H9 (cell line): ENCODE data around the gene RAB6B. TPM values are rescaled to one million over a fixed set of nuclear protein-coding genes. Genes with fewer than 3 reads are reported as not detected.

Source experiments
- DNase-seq: peaks from one replicate; pipeline ENCODE4 v3.0.0-alpha.2; 2017
- H2AFZ ChIP-seq: one replicate; pipeline ENCODE4 v1.6.1; 2013; ENCODE audit warnings: mild to moderate bottlenecking, low read length, control low read depth, moderate library complexity
- H2AK5ac ChIP-seq: 2 replicates; pipeline ENCODE4 v1.6.1; 2013; ENCODE audit warnings: low read length, control low read depth, mixed read lengths; ENCODE audit not compliant: insufficient read length
- H2BK120ac ChIP-seq: one replicate; pipeline ENCODE4 v1.6.1; 2013; ENCODE audit warnings: low read depth, mild to moderate bottlenecking, low read length, control low read depth, inconsistent platforms; ENCODE audit not compliant: poor library complexity, severe bottlenecking
- H2BK12ac ChIP-seq: 2 replicates; pipeline ENCODE4 v1.6.1; 2013; ENCODE audit warnings: low read length, control low read depth, mixed read lengths, low read depth; ENCODE audit not compliant: insufficient read length
- H2BK15ac ChIP-seq: 2 replicates; pipeline ENCODE4 v1.6.1; 2013; ENCODE audit warnings: low read depth, low read length, control low read depth
- H2BK20ac ChIP-seq: one replicate; pipeline ENCODE4 v1.6.1; 2013; ENCODE audit warnings: low read depth, mild to moderate bottlenecking, low read length, control low read depth, inconsistent platforms; ENCODE audit not compliant: poor library complexity, severe bottlenecking
- H2BK5ac ChIP-seq: 2 replicates; pipeline ENCODE4 v1.6.1; 2013; ENCODE audit warnings: low read length, control low read depth, mixed read lengths; ENCODE audit not compliant: insufficient read length
- H3K14ac ChIP-seq: 2 replicates; pipeline ENCODE4 v1.6.1; 2013; ENCODE audit warnings: low read length, control low read depth; ENCODE audit not compliant: insufficient read depth
- H3K18ac ChIP-seq: 2 replicates; pipeline ENCODE4 v1.6.1; 2013; ENCODE audit warnings: low read depth, mild to moderate bottlenecking, mixed read lengths, low read length, control low read depth; ENCODE audit not compliant: insufficient read length
- H3K23ac ChIP-seq: 2 replicates; pipeline ENCODE4 v1.6.1; 2013; ENCODE audit warnings: low read length, control low read depth, mixed read lengths, low read depth; ENCODE audit not compliant: insufficient read length
- H3K23me2 ChIP-seq: 2 replicates; pipeline ENCODE4 v1.6.1; 2013; ENCODE audit warnings: low read depth, mild to moderate bottlenecking, mixed read lengths, low read length, control low read depth; ENCODE audit not compliant: insufficient read length, poor library complexity, severe bottlenecking
- H3K27ac ChIP-seq: 2 replicates; pipeline ENCODE4 v1.5.1; 2013; ENCODE audit warnings: low read length, control low read depth, mixed read lengths, low read depth; ENCODE audit not compliant: insufficient read length
- H3K27me3 ChIP-seq: 2 replicates; pipeline ENCODE4 v1.6.1; 2013; ENCODE audit warnings: low read length, control low read depth, inconsistent platforms; ENCODE audit not compliant: insufficient read depth
- H3K4ac ChIP-seq: 2 replicates; pipeline ENCODE4 v1.6.1; 2013; ENCODE audit warnings: low read depth, mild to moderate bottlenecking, control low read depth, inconsistent platforms, low read length, moderate library complexity
- H3K4me1 ChIP-seq: 2 replicates; pipeline ENCODE4 v1.6.1; 2013; ENCODE audit warnings: low read length, control low read depth, inconsistent platforms; ENCODE audit not compliant: insufficient read depth
- H3K4me2 ChIP-seq: 2 replicates; pipeline ENCODE4 v1.6.1; 2013; ENCODE audit warnings: low read length, control low read depth, mixed read lengths; ENCODE audit not compliant: insufficient read length, insufficient read depth
- H3K56ac ChIP-seq: 2 replicates; pipeline ENCODE4 v1.6.1; 2013; ENCODE audit warnings: low read depth, mild to moderate bottlenecking, mixed read lengths, low read length, control low read depth; ENCODE audit not compliant: insufficient read length
- H3K79me1 ChIP-seq: 2 replicates; pipeline ENCODE4 v1.6.1; 2013; ENCODE audit warnings: low read depth, mild to moderate bottlenecking, moderate library complexity, low read length, control low read depth, inconsistent platforms; ENCODE audit not compliant: insufficient read depth, poor library complexity, severe bottlenecking
- H3K79me2 ChIP-seq: 2 replicates; pipeline ENCODE4 v1.6.1; 2013; ENCODE audit warnings: low read length, control low read depth, inconsistent platforms; ENCODE audit not compliant: insufficient read depth
- H3K9ac ChIP-seq: 2 replicates; pipeline ENCODE4 v1.6.1; 2013; ENCODE audit warnings: low read length, control low read depth, mixed read lengths; ENCODE audit not compliant: insufficient read length; ENCODE audit errors: extremely low read depth
- H3K9me3 ChIP-seq: one replicate; pipeline ENCODE4 v1.6.1; 2013; ENCODE audit warnings: low read depth, low read length, inconsistent platforms; ENCODE audit not compliant: control insufficient read depth
- H3T11ph ChIP-seq: one replicate; pipeline ENCODE4 v1.6.1; 2013; ENCODE audit warnings: mild to moderate bottlenecking, low read length, control low read depth, inconsistent platforms
- H4K20me1 ChIP-seq: one replicate; pipeline ENCODE4 v1.6.1; 2013; ENCODE audit not compliant: control insufficient read depth, insufficient read length, insufficient read depth
- H4K5ac ChIP-seq: 2 replicates; pipeline ENCODE4 v1.6.1; 2013; ENCODE audit warnings: low read depth, mild to moderate bottlenecking, mixed read lengths, low read length, control low read depth; ENCODE audit not compliant: insufficient read length
- H4K8ac ChIP-seq: replicated peaks from 2 replicates; pipeline ENCODE4 v1.6.1; 2013; ENCODE audit warnings: low read length, control low read depth, mixed read lengths, low read depth; ENCODE audit not compliant: insufficient read length
- H4K91ac ChIP-seq: 2 replicates; pipeline ENCODE4 v1.6.1; 2013; ENCODE audit warnings: low read depth, mild to moderate bottlenecking, moderate library complexity, mixed read lengths, low read length, control low read depth; ENCODE audit not compliant: insufficient read length
- H3K27ac Mint-ChIP-seq, 3 experiments: 2 replicates in 2 of 3; 3 replicates in 1 of 3; pipeline ENCODE4 v1.8.0; 2020 to 2021; ENCODE audit warnings: mixed read lengths in 3 of 3, mild to moderate bottlenecking in 1 of 3, moderate library complexity in 1 of 3
- H3K27me3 Mint-ChIP-seq: 2 replicates; pipeline ENCODE4 v1.8.0; 2021; ENCODE audit warnings: low read depth, mild to moderate bottlenecking, moderate library complexity, mixed read lengths
- H3K36me3 Mint-ChIP-seq, 3 experiments: 2 replicates in 2 of 3; 3 replicates in 1 of 3; pipeline ENCODE4 v1.8.0; 2020 to 2021; ENCODE audit warnings: low read depth in 3 of 3, mixed read lengths in 3 of 3; ENCODE audit not compliant: insufficient read depth in 1 of 3
- H3K4me1 Mint-ChIP-seq, 2 experiments: 2 replicates each; pipeline ENCODE4 v1.8.0; 2020; ENCODE audit warnings: mixed read lengths in 2 of 2
- H3K4me3 Mint-ChIP-seq, 2 experiments: 2 replicates in 1 of 2; 3 replicates in 1 of 2; pipeline ENCODE4 v1.8.0; 2020 to 2021; ENCODE audit warnings: mild to moderate bottlenecking in 2 of 2, mixed read lengths in 2 of 2, moderate library complexity in 1 of 2
- H3K9me3 Mint-ChIP-seq, 2 experiments: 2 replicates in 1 of 2; 3 replicates in 1 of 2; pipeline ENCODE4 v1.8.0; 2020; ENCODE audit warnings: mild to moderate bottlenecking in 2 of 2, mixed read lengths in 2 of 2, moderate library complexity in 1 of 2
- WGBS: extraction: QIAGEN DNeasy Blood & Tissue Kit; methylation state at CpG from one replicate; pipeline ENCODE4 v1.1.7; 2013; ENCODE audit warnings: missing lambda C conversion rate, low lambda C conversion rate, mixed read lengths; ENCODE audit not compliant: insufficient read length; ENCODE audit errors: extremely low coverage; 5-methylcytosine and 5-hydroxymethylcytosine counted together
- total RNA-seq: library from RNA; stranded (reverse); gene quantifications from 2 replicates; pipeline ENCODE4 v1.2.1, GENCODE V29; 2021
- TF ChIP-seq, protein P1 (sequence below): fragments of 200-600 bp; sonication (generic); conservative IDR thresholded peaks from 3 replicates; pipeline ENCODE4 v1.8.0; 2021; ENCODE audit warnings: antibody characterized with exemption, mild to moderate bottlenecking

The RAB6B gene
- total RNA-seq, 1 experiment from 2014 or later: 12.3 TPM

DNA sequence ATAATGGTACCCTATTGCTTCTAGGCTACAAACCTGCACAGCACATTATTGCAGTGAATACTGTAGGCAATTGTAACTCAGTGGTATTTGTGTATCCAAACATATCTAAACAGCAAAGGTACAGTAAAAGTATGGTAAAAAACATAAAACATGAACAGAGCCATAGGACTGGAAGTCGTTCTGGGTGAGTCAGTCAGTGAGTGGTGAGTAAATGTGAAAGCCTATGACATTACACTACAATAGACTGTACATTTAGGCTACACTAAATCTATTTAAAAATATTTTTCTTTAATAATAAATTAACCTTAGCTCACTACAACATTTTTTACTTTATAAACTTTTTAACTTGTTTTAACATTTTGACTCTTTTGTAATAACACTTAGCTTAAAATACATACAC is 21.3 kb downstream of the RAB6B start:
- no peaks in the 10 kb centered on the region for H3K23me2 ChIP-seq
- H2AFZ ChIP-seq: no peak overlapping the region
- no peak overlapping the region for H3T11ph ChIP-seq
- no peaks in the 10 kb centered on the region for H3K79me1 ChIP-seq
- no peak overlapping the region for H4K8ac ChIP-seq
- H4K5ac ChIP-seq: no peak overlapping the region
- H4K91ac ChIP-seq: no peak overlapping the region
- H3K9ac ChIP-seq: no peak overlapping the region
- no peak overlapping the region for H2AK5ac ChIP-seq
- no peak overlapping the region for H3K18ac ChIP-seq
- peaks cover 0 to 6% of the 10 kb centered on the region in 2 experiments; a peak in 2 of 5 replicates for H3K9me3 Mint-ChIP-seq
- no peak overlapping the region for H3K23ac ChIP-seq
- no peak overlapping the region for H3K4ac ChIP-seq
- H2BK5ac ChIP-seq: no peak overlapping the region
- no peaks in the 10 kb centered on the region for H3K9me3 ChIP-seq
- H3K27me3 Mint-ChIP-seq: no peaks in the 10 kb centered on the region; the same call in 1 of the 2 replicates
- H2BK12ac ChIP-seq: no peak overlapping the region
- no CpG with 5 or more reads among the region's 1 CpG for WGBS
- no peaks in the 10 kb centered on the region for H3K79me2 ChIP-seq
- H3K27ac Mint-ChIP-seq: no peak overlapping the region
- no peaks in the 10 kb centered on the region for H3K27me3 ChIP-seq
- no peaks in the 10 kb centered on the region for H3K4me1 ChIP-seq
- H2BK120ac ChIP-seq: no peak overlapping the region
- H3K27ac ChIP-seq: no peak overlapping the region
- no peak overlapping the region for H3K4me2 ChIP-seq
- no peaks in the 10 kb centered on the region for H4K20me1 ChIP-seq
- H2BK20ac ChIP-seq: no peak overlapping the region
- H2BK15ac ChIP-seq: no peak overlapping the region
- TF ChIP-seq, protein P1, sequence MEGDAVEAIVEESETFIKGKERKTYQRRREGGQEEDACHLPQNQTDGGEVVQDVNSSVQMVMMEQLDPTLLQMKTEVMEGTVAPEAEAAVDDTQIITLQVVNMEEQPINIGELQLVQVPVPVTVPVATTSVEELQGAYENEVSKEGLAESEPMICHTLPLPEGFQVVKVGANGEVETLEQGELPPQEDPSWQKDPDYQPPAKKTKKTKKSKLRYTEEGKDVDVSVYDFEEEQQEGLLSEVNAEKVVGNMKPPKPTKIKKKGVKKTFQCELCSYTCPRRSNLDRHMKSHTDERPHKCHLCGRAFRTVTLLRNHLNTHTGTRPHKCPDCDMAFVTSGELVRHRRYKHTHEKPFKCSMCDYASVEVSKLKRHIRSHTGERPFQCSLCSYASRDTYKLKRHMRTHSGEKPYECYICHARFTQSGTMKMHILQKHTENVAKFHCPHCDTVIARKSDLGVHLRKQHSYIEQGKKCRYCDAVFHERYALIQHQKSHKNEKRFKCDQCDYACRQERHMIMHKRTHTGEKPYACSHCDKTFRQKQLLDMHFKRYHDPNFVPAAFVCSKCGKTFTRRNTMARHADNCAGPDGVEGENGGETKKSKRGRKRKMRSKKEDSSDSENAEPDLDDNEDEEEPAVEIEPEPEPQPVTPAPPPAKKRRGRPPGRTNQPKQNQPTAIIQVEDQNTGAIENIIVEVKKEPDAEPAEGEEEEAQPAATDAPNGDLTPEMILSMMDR: no peak
- no peak overlapping the region for H3K4me3 Mint-ChIP-seq
- H3K14ac ChIP-seq: no peak overlapping the region
- H3K56ac ChIP-seq: no peak overlapping the region
- H3K4me1 Mint-ChIP-seq: peaks cover 10 to 13% of the 10 kb centered on the region in 2 experiments
- peaks cover 0 to 2% (median 0%) of the 10 kb centered on the region in 3 experiments; a peak in 1 of 7 replicates for H3K36me3 Mint-ChIP-seq
- no peak for DNase-seq
